Body of pancreas (tissue), 4 donors: ENCODE measurements around the gene RBBP8NL.

Source experiments
- POLR2A ChIP-seq, 3 donors: fragments of 450-650 bp; IDR thresholded peaks; one replicate each; pipeline ENCODE4 v1.6.1; 2016; ENCODE audit warnings: antibody characterized with exemption in 3 of 3, mild to moderate bottlenecking in 2 of 3
- TF ChIP-seq, protein P1 (sequence below), 7 experiments: fragments of 450-650 bp in 4 of 7; fragments of 200-600 bp in 3 of 7; sonication (generic) in 3 of 7; IDR thresholded peaks; one replicate each; pipeline ENCODE4 v1.5.1; 2016 to 2019; ENCODE audit warnings: antibody characterized with exemption in 7 of 7

DNA sequence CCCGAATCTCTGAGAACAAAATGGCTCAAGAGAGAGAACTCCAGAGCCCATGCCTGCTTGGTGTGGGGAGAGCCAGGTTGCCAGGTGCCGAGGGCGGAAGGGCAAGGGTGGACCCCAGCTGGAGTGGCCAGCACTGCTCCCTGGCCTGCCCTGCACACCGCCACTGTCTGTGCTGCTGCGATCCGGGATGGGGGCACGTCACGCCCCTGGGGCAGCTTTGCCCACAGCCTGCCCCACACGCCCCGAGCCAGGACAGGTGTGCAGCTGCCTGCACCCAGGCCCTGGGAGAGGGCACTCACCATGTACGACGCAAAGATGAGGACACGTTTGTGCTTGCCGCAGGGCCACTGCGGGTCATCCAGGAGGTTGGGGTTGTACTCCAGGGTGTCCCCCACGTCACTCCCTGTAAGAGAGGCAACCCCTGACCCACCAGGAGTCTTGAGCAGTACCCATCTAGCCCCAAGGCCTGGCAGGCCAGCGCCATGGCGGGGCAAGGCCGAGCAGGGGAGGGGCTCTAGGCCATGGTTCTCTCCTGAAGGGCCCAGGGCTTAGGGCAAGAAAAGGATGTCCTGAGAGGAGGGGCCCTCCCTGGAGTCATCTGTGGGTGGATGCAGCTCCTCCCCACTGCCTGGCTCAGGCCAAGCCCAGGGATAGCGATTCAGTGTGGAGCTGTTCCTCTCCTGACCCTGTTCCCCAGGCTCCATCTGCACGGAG, 34.6 kb downstream of the RBBP8NL start:
- TF ChIP-seq, protein P1, sequence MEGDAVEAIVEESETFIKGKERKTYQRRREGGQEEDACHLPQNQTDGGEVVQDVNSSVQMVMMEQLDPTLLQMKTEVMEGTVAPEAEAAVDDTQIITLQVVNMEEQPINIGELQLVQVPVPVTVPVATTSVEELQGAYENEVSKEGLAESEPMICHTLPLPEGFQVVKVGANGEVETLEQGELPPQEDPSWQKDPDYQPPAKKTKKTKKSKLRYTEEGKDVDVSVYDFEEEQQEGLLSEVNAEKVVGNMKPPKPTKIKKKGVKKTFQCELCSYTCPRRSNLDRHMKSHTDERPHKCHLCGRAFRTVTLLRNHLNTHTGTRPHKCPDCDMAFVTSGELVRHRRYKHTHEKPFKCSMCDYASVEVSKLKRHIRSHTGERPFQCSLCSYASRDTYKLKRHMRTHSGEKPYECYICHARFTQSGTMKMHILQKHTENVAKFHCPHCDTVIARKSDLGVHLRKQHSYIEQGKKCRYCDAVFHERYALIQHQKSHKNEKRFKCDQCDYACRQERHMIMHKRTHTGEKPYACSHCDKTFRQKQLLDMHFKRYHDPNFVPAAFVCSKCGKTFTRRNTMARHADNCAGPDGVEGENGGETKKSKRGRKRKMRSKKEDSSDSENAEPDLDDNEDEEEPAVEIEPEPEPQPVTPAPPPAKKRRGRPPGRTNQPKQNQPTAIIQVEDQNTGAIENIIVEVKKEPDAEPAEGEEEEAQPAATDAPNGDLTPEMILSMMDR (IDR thresholded peaks at IDR 0.05) = no peak
- TF ChIP-seq POLR2A (IDR thresholded peaks at IDR 0.05) = no peak
